PC-3 (cell line): Measurements from ENCODE around the gene ANXA6. TPM values are rescaled to one million over a fixed set of nuclear protein-coding genes. Genes with fewer than 3 reads are reported as not detected.

ENCODE experiments used
- ATAC-seq: fragments of 200-7000 bp; cut with Tn5 transposase; 2 replicates; pipeline ENCODE4 v1.9.1; 2020; ENCODE audit warnings: mild to moderate bottlenecking, moderate library complexity
- BruUV-seq: library from RNA; stranded (reverse); fragments of 400-500 nt; replicated peaks from 2 replicates; lab custom pipeline; 2021; lab: Mats Ljungman, UMichigan
- CTCF ChIA-PET: fragments of 300-600 bp; sonication (Branson Sonifier 250); formaldehyde crosslinking; loops from one replicate; lab custom pipeline; 2022; ENCODE audit warnings: antibody characterized with exemption; lab: Charles Lee
- POLR2A ChIA-PET: fragments of 300-600 bp; sonication (Branson Sonifier 250); formaldehyde crosslinking; loops from one replicate; lab custom pipeline; 2022; ENCODE audit warnings: antibody characterized with exemption; ENCODE audit not compliant: unreplicated experiment; lab: Charles Lee
- DNase-seq: peaks from one replicate; pipeline ENCODE4 v3.0.0-alpha.2; 2015
- H2AFZ ChIP-seq: fragments of 300-600 bp; sonication (generic); 2 replicates; pipeline ENCODE4 v1.6.0; 2016; ENCODE audit warnings: antibody characterized with exemption, low read length
- H3F3A ChIP-seq: fragments of 300-600 bp; sonication (generic); one replicate; pipeline ENCODE4 v1.6.0; 2017; ENCODE audit warnings: antibody characterized with exemption, low read length, control low read depth, mild to moderate bottlenecking; ENCODE audit not compliant: unreplicated experiment
- H3K27ac ChIP-seq: fragments of 300-600 bp; sonication (generic); 2 replicates; pipeline ENCODE4 v1.5.1; 2016; ENCODE audit warnings: mild to moderate bottlenecking, low read length
- H3K27me3 ChIP-seq: fragments of 300-600 bp; sonication (generic); 2 replicates; pipeline ENCODE4 v1.6.1; 2016; ENCODE audit warnings: low read length, mixed read lengths
- H3K36me3 ChIP-seq: fragments of 300-600 bp; sonication (generic); 2 replicates; pipeline ENCODE4 v1.6.1; 2016; ENCODE audit warnings: low read depth, mixed run types, low read length, mixed read lengths
- H3K4me1 ChIP-seq: fragments of 300-600 bp; sonication (generic); 2 replicates; pipeline ENCODE4 v1.5.1; 2016; ENCODE audit warnings: low read length; ENCODE audit not compliant: insufficient read depth
- H3K4me2 ChIP-seq: fragments of 300-600 bp; sonication (generic); 2 replicates; pipeline ENCODE4 v1.6.0; 2016; ENCODE audit warnings: low read length
- H3K4me3 ChIP-seq: fragments of 300-600 bp; sonication (generic); 2 replicates; pipeline ENCODE4 v1.5.1; 2016; ENCODE audit warnings: mild to moderate bottlenecking, low read length, mixed read lengths
- H3K79me2 ChIP-seq: fragments of 300-600 bp; sonication (generic); 2 replicates; pipeline ENCODE4 v1.6.1; 2017; ENCODE audit warnings: low read length, mixed read lengths
- H3K9ac ChIP-seq: fragments of 300-600 bp; sonication (generic); 2 replicates; pipeline ENCODE4 v1.6.0; 2016; ENCODE audit warnings: mild to moderate bottlenecking, low read length
- H3K9me2 ChIP-seq: fragments of 300-600 bp; sonication (generic); replicated peaks from 2 replicates; pipeline ENCODE4 v1.6.1; 2016; ENCODE audit warnings: mixed run types, low read length, mixed read lengths
- H3K9me3 ChIP-seq: fragments of 300-600 bp; sonication (generic); 2 replicates; pipeline ENCODE4 v1.6.1; 2016; ENCODE audit warnings: low read length, mixed read lengths
- H4K20me1 ChIP-seq: fragments of 300-600 bp; sonication (generic); 2 replicates; pipeline ENCODE4 v1.6.1; 2016; ENCODE audit warnings: low read length, mixed read lengths
- EZH2 ChIP-seq: fragments of 300-600 bp; sonication (generic); IDR thresholded peaks from one replicate; pipeline ENCODE4 v1.6.1; 2017; ENCODE audit warnings: antibody characterized with exemption, mild to moderate bottlenecking, low read length; ENCODE audit not compliant: unreplicated experiment
- EZH2phosphoT487 ChIP-seq: fragments of 300-600 bp; sonication (generic); IDR thresholded peaks from 2 replicates; pipeline ENCODE4 v1.6.1; 2018; ENCODE audit warnings: mild to moderate bottlenecking, antibody characterized with exemption, low read length, borderline replicate concordance
- intact Hi-C: fragments of 100-400 bp; cut with micrococcal nuclease; formaldehyde crosslinking; loops from 2 replicates; pipeline ENCODE4 v1.9.0; 2023
- total RNA-seq: library from RNA; depleted of rRNA; stranded (reverse); fragments of >200 nt; gene quantifications from 2 replicates; pipeline ENCODE4 v1.2.3, GENCODE V29; 2014
- TF ChIP-seq, protein P1 (sequence below): fragments of 300-600 bp; sonication (generic); conservative IDR thresholded peaks from 2 replicates; pipeline ENCODE4 v1.5.1; 2017; ENCODE audit warnings: antibody characterized with exemption, low read depth, mild to moderate bottlenecking, low read length

The ANXA6 gene
- total RNA-seq, 1 experiment from 2014 or later, result 122 TPM

GRCh38 chr5:151132963-151133362 is 24.6 kb downstream of the ANXA6 start:
- Histone ChIP-seq H2AFZ (no peak overlapping the region), H3K4me3 (no peak overlapping the region), H3K36me3 (peaks cover 28% of the 10 kb centered on the region), H3K27ac (no peak overlapping the region), H3K79me2 (no peaks in the 10 kb centered on the region), H3F3A (no peaks in the 10 kb centered on the region), H4K20me1 (no peaks in the 10 kb centered on the region), H3K9me3 (no peaks in the 10 kb centered on the region), H3K9me2 (no peaks in the 10 kb centered on the region), H3K9ac (no peak overlapping the region), H3K4me2 (no peak overlapping the region), H3K4me1 (no peaks in the 10 kb centered on the region), H3K27me3 (no peaks in the 10 kb centered on the region)
- intact Hi-C loops, result no loop called here
- no peak for DNase-seq
- TF ChIP-seq, protein P1, sequence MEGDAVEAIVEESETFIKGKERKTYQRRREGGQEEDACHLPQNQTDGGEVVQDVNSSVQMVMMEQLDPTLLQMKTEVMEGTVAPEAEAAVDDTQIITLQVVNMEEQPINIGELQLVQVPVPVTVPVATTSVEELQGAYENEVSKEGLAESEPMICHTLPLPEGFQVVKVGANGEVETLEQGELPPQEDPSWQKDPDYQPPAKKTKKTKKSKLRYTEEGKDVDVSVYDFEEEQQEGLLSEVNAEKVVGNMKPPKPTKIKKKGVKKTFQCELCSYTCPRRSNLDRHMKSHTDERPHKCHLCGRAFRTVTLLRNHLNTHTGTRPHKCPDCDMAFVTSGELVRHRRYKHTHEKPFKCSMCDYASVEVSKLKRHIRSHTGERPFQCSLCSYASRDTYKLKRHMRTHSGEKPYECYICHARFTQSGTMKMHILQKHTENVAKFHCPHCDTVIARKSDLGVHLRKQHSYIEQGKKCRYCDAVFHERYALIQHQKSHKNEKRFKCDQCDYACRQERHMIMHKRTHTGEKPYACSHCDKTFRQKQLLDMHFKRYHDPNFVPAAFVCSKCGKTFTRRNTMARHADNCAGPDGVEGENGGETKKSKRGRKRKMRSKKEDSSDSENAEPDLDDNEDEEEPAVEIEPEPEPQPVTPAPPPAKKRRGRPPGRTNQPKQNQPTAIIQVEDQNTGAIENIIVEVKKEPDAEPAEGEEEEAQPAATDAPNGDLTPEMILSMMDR, result no peak
- TF ChIP-seq EZH2phosphoT487, result no peak
- TF ChIP-seq EZH2, result no peak
- ChIA-PET CTCF (no interaction called here), POLR2A (no interaction called here)
- BruUV-seq, result no TSS peak
- no peak for ATAC-seq

- no peak for ATAC-seq
- no peaks in the 10 kb centered on the region for H3K9me2 ChIP-seq
- no peak overlapping the region for H2AFZ ChIP-seq
- no peak overlapping the region for H3K4me3 ChIP-seq
- BruUV-seq, result no TSS peak
- no peak overlapping the region for H3K27ac ChIP-seq
- no peak for TF ChIP-seq EZH2phosphoT487
- TF ChIP-seq EZH2, result no peak
- TF ChIP-seq, protein P1, result no peak
- H3K27me3 ChIP-seq, result no peaks in the 10 kb centered on the region
- H3K9me3 ChIP-seq, result no peaks in the 10 kb centered on the region
- no peak overlapping the region for H3K4me2 ChIP-seq
- POLR2A ChIA-PET, result interaction anchor here (0.6 kb wide), 1 partner anchor 67 kb away, joined by 4 read pairs; no protein-coding TSS in a partner anchor
- CTCF ChIA-PET, result no interaction called here
- H3K4me1 ChIP-seq, result no peaks in the 10 kb centered on the region
- H3K9ac ChIP-seq, result no peak overlapping the region
- H3K36me3 ChIP-seq, result peaks cover 16% of the 10 kb centered on the region
- H4K20me1 ChIP-seq, result no peaks in the 10 kb centered on the region
- no peaks in the 10 kb centered on the region for H3F3A ChIP-seq
- DNase-seq, result peak; percentile 11
- no peaks in the 10 kb centered on the region for H3K79me2 ChIP-seq
- intact Hi-C loops, result no loop called here
These were observed 26.4 kb downstream of the ANXA6 start for GRCh38 chr5:151130922-151131891.
